Astrocyte of the spinal cord (primary cell): Measurements from ENCODE around the gene CD84.
A peak's percentile ranks its signal among the peaks of the same experiment; 100 is the strongest.

Experiments
- DNase-seq: peaks from one replicate; pipeline ENCODE4 v3.0.0; 2011; ENCODE audit warnings: low read depth, low spot score
- H3K4me3 ChIP-seq: 2 replicates; pipeline ENCODE4 v1.5.1; 2011; ENCODE audit warnings: low read depth, mild to moderate bottlenecking, low read length, moderate library complexity
- CTCF ChIP-seq: IDR thresholded peaks from 2 replicates; pipeline ENCODE4 v1.5.1; 2012; ENCODE audit warnings: low read depth, mild to moderate bottlenecking, low read length, inconsistent platforms
- in situ Hi-C: cut with HindIII; loops from 2 replicates; pipeline ENCODE4 v1.10.0; 2017; ENCODE audit warnings: low sequenced_read_pairs

CD84 gene

GRCh38 chr1:160548183-160548582 lies 31.1 kb downstream of the CD84 start:
- in situ Hi-C loops = no loop called here
- DNase-seq = no peak
- TF ChIP-seq CTCF = no peak
- no peak overlapping the region for H3K4me3 ChIP-seq

- in situ Hi-C loops = no loop called here
- TF ChIP-seq CTCF = no peak
- no peak for DNase-seq
- no peak overlapping the region for H3K4me3 ChIP-seq
Measured at GRCh38 chr1:160547422-160547821, 31.9 kb downstream of the CD84 start.

- in situ Hi-C loops = no loop called here
- no peak overlapping the region for H3K4me3 ChIP-seq
- no peak for TF ChIP-seq CTCF
- no peak for DNase-seq
Measured at GRCh38 chr1:160546942-160547341, 32.4 kb downstream of the CD84 start.

- no peak overlapping the region for H3K4me3 ChIP-seq
- no peak for DNase-seq
- in situ Hi-C loops = no loop called here
- TF ChIP-seq CTCF = peak; percentile 31
Measured at GRCh38 chr1:160544647-160545046, 34.6 kb downstream of the CD84 start.

- no peak for DNase-seq
- no peak overlapping the region for H3K4me3 ChIP-seq
- in situ Hi-C loops = no loop called here
- no peak for TF ChIP-seq CTCF
Measured at GRCh38 chr1:160542303-160542945, 36.9 kb downstream of the CD84 start.

GRCh38 chr1:160541622-160542302 lies 37.5 kb downstream of the CD84 start:
- H3K4me3 ChIP-seq = no peak overlapping the region
- in situ Hi-C loops = no loop called here
- TF ChIP-seq CTCF = no peak
- no peak for DNase-seq
